Endothelial cell of hepatic sinusoid (primary cell): ENCODE measurements around the gene RAB40C.

ENCODE experiments used
- in situ Hi-C: cut with HindIII; loops from 2 replicates; pipeline ENCODE4 v1.10.0; 2017; ENCODE audit warnings: low sequenced_read_pairs

The RAB40C gene

GRCh38 chr16:589658-590187 is at the start of gene RAB40C:
Gene RAB40C (plus strand): TSS chr16:590066. CDS start chr16:590292, 226 bp downstream.
- in situ Hi-C loops, result no loop called here

GRCh38 chr16:540645-541340 is 49.1 kb upstream of the RAB40C start:
- in situ Hi-C loops, result loop anchor here (25.0 kb wide), 1 partner anchor 97 kb away; the partner anchor contains the start of genes MCRIP2, METTL26, WDR90 and WFIKKN1

- in situ Hi-C loops, result loop anchor here (25.0 kb wide), 1 partner anchor 94 kb away; the partner anchor contains the start of genes MCRIP2, METTL26, WDR90 and WFIKKN1
Observed at GRCh38 chr16:543301-544164, 46.3 kb upstream of the RAB40C start.

GRCh38 chr16:544517-544916 is 45.3 kb upstream of the RAB40C start:
- in situ Hi-C loops, result loop anchor here (25.0 kb wide), 1 partner anchor 93 kb away; the partner anchor contains the start of genes MCRIP2, METTL26, WDR90 and WFIKKN1

- in situ Hi-C loops, result loop anchor here (25.0 kb wide), 1 partner anchor 90 kb away; the partner anchor contains the start of genes MCRIP2, METTL26, WDR90 and WFIKKN1
Observed at GRCh38 chr16:546909-547770, 42.7 kb upstream of the RAB40C start.

GRCh38 chr16:548586-548985 is 41.3 kb upstream of the RAB40C start:
- in situ Hi-C loops, result loop anchor here (25.0 kb wide), 1 partner anchor 89 kb away; the partner anchor contains the start of genes MCRIP2, METTL26, WDR90 and WFIKKN1

GRCh38 chr16:549544-550263 is 40.2 kb upstream of the RAB40C start:
- in situ Hi-C loops, result loop anchor here (25.0 kb wide), 1 partner anchor 88 kb away; the partner anchor contains the start of genes MCRIP2, METTL26, WDR90 and WFIKKN1

- in situ Hi-C loops, result no loop called here
Observed at GRCh38 chr16:551210-551609, 38.7 kb upstream of the RAB40C start.

GRCh38 chr16:552171-552570 is 37.7 kb upstream of the RAB40C start:
- in situ Hi-C loops, result no loop called here

GRCh38 chr16:553601-554296 is 36.1 kb upstream of the RAB40C start:
- in situ Hi-C loops, result no loop called here

- in situ Hi-C loops, result no loop called here
Observed at GRCh38 chr16:554297-554621, 35.6 kb upstream of the RAB40C start.

GRCh38 chr16:554640-555365 is 35.1 kb upstream of the RAB40C start:
- in situ Hi-C loops, result no loop called here

- in situ Hi-C loops, result no loop called here
Observed at GRCh38 chr16:555528-556473, 34.1 kb upstream of the RAB40C start.

GRCh38 chr16:556474-557173 is 33.2 kb upstream of the RAB40C start:
- in situ Hi-C loops, result no loop called here

GRCh38 chr16:557463-558297 is 32.2 kb upstream of the RAB40C start:
- in situ Hi-C loops, result no loop called here
